Activated naive CD4-positive, alpha-beta T cell treated with anti-CD3 and anti-CD28 coated beads for 36 hours (primary cell): ENCODE data around the gene PLEKHA8. TPM values are rescaled to one million over a fixed set of nuclear protein-coding genes. Genes with fewer than 3 reads are reported as not detected.
"Not testable (repeated sequence)": the region's sequence is repeated elsewhere in the genome, so short reads cannot be mapped to it uniquely, and the experiment has no call there.

Source experiments
- CTCF ChIA-PET: fragments of 350-600 bp; sonication (Branson Sonifier 250); formaldehyde crosslinking; loops from one replicate; lab custom pipeline; 2021; ENCODE audit warnings: antibody characterized with exemption; lab: Charles Lee
- DNase-seq: peaks from one replicate; pipeline ENCODE4 v3.0.0-alpha.2; 2020
- H3K27ac Mint-ChIP-seq: one replicate; pipeline ENCODE4 v1.8.0; 2021; ENCODE audit warnings: mild to moderate bottlenecking, mixed read lengths
- H3K27me3 Mint-ChIP-seq: one replicate; pipeline ENCODE4 v1.8.0; 2021; ENCODE audit warnings: low read depth, mixed read lengths
- H3K36me3 Mint-ChIP-seq: one replicate; pipeline ENCODE4 v1.8.0; 2021; ENCODE audit warnings: low read depth, mixed read lengths
- H3K4me1 Mint-ChIP-seq: one replicate; pipeline ENCODE4 v1.8.0; 2021; ENCODE audit warnings: low read depth, mixed read lengths
- H3K4me3 Mint-ChIP-seq: one replicate; pipeline ENCODE4 v1.8.0; 2021; ENCODE audit warnings: mild to moderate bottlenecking, moderate library complexity, mixed read lengths
- H3K9me3 Mint-ChIP-seq: one replicate; pipeline ENCODE4 v1.8.0; 2021; ENCODE audit warnings: mixed read lengths
- intact Hi-C: fragments of 100-400 bp; cut with micrococcal nuclease; formaldehyde crosslinking; loops from one replicate; pipeline ENCODE4 v1.15.1; 2023
- total RNA-seq, 2 experiments: library from RNA; stranded (reverse); gene quantifications; one replicate each; pipeline ENCODE4 v1.2.3, GENCODE V29; 2021

The PLEKHA8 gene
- total RNA-seq, 2 experiments from 2014 or later: 8.7 to 10.1 TPM

DNA sequence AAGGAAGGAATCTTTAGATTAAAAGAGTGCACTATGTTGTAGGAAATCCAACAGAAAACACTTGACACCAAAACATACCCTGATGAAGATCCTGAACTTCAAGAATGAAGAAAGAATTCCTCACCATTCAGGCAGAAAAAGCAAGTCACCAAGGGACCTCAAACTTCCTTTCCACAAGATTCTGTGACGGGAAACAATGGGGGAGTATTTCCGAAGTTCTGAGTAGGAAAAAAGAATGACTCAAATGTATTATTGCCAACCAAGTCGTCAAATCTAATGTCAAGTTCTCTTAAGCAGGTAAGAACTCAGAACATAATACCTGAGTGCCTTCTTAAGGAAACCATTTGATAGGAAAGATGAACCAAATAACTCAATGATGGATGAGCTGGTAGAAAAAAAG lies 61.9 kb downstream of the PLEKHA8 start:
- CTCF ChIA-PET: no interaction called here
- Mint-ChIP-seq H3K36me3 (no peaks in the 10 kb centered on the region), H3K27me3 (no peaks in the 10 kb centered on the region), H3K4me3 (no peak overlapping the region), H3K27ac (no peak overlapping the region), H3K9me3 (no peaks in the 10 kb centered on the region), H3K4me1 (no peaks in the 10 kb centered on the region)
- no peak for DNase-seq
- intact Hi-C loops: no loop called here

DNA sequence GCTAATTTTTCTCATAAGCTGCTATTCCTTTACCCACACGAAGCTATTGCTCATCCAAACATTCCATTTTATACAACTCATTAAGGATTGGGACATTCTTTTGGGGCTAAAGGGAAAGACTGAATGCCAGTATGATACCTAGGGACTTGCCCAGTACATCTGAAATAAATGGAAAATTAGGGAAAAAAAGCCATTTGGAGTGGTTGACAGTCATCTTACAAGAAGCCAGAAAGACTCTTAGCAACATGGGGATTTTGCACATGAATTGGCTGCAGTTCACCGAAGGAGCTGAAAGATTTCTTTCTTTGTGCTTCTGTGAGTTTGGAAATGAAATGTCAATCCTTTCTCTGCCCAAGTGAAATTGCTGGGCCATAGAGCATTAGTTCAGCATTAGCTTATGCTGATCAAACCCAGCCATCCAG lies 63.3 kb downstream of the PLEKHA8 start:
- intact Hi-C loops: no loop called here
- CTCF ChIA-PET: interaction anchor here (1.6 kb wide), 1 partner anchor 8 kb away, joined by 6 read pairs; no protein-coding TSS in a partner anchor
- no peak for DNase-seq
- Mint-ChIP-seq H3K27ac (no peak overlapping the region), H3K4me3 (no peak overlapping the region), H3K9me3 (no peaks in the 10 kb centered on the region), H3K4me1 (no peaks in the 10 kb centered on the region), H3K27me3 (no peaks in the 10 kb centered on the region), H3K36me3 (no peaks in the 10 kb centered on the region)

DNA sequence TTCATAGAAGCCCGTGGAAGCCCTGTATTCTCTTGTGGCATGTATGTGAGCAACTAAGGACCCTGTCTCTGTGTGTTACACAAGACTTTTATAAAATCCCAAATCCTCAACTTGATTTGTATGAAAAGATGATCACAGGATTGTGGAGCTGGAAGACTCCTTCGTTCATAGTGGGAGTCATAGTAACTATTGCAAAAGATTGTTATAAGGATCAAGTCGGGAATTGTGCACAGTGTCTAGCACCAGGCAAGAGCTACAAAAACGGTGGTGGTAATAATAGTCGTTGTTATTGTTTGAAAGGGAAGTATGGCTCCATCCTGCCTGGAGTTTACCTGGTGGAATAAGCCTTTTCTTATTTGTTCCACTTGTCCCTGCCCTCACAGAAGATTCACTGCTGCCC lies 63.8 kb downstream of the PLEKHA8 start:
- Mint-ChIP-seq H3K27me3 (no peaks in the 10 kb centered on the region), H3K9me3 (no peaks in the 10 kb centered on the region), H3K27ac (no peak overlapping the region), H3K4me3 (no peak overlapping the region), H3K36me3 (peaks cover under 1% of the 10 kb centered on the region), H3K4me1 (no peaks in the 10 kb centered on the region)
- no peak for DNase-seq
- CTCF ChIA-PET: interaction anchor here (1.6 kb wide), 1 partner anchor 8 kb away, joined by 6 read pairs; no protein-coding TSS in a partner anchor
- intact Hi-C loops: no loop called here

DNA sequence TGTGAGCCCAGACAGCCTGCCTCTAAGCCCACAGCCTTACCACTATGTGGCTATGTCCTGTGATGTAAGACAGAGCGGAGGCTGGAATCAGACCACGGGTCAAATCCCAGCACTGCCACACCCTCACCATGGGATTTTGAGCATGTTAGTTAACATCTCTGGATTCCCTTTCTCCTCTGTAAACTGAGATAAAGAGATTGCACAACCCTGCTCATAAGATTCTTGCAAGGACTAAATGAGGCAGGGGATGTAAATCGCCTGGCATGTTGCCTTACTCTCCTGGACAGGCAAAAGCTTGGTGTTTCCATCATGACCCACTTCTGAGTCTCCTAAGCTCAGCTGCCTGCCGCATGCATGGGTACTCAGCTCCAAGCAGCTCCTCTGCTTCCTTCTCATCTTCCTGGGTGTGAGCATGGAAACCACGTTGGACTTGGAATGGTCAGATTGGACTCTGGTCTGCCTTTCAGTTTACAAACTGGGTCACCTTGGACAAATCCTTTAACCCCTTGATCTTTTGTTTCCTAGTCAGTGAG lies 65.3 kb downstream of the PLEKHA8 start:
- Mint-ChIP-seq H3K4me3 (no peak overlapping the region), H3K9me3 (peaks cover 5% of the 10 kb centered on the region), H3K27me3 (no peaks in the 10 kb centered on the region), H3K36me3 (peaks cover 4% of the 10 kb centered on the region), H3K4me1 (no peaks in the 10 kb centered on the region), H3K27ac (no peak overlapping the region)
- CTCF ChIA-PET: no interaction called here
- no peak for DNase-seq
- intact Hi-C loops: no loop called here

DNA sequence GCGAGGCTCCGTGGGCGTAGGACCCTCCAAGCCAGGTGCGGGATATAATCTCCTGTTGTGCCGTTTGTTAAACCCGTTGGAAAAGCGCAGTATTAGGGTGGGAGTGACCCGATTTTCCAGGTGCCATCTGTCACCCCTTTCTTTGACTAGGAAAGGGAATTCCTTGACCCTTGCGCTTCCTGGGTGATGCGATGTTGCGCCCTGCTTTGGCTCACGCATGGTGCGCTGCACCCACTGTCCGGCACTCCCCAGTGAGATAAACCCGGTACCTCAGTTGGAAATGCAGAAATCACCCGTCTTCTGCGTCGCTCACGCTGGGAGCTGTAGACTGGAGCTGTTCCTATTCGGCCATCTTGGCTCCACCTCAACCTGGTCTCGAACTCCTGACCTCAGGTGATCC lies 70.4 kb downstream of the PLEKHA8 start:
- CTCF ChIA-PET, H3K4me1 Mint-ChIP-seq, intact Hi-C loops, H3K27ac Mint-ChIP-seq, H3K36me3 Mint-ChIP-seq, DNase-seq, H3K4me3 Mint-ChIP-seq, H3K9me3 Mint-ChIP-seq, H3K27me3 Mint-ChIP-seq: not testable (repeated sequence)

DNA sequence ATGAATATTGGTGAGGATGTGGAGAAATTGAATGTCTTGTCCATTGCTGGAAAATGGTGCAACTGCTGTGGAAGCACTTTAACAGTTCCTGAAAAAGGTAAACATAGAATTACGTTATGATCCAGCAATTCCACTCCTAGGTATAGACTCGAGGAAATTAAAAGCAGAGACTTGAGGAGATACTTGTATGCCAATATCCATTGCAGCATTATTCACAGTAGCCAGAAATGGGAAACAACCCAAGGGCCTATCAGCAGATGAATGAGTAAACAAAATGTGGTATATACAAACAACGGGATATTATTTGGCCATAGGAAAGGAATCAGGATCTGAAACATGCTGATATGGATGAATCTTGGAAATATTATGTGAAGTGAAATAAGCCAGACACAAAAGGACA lies 74.1 kb downstream of the PLEKHA8 start:
- Mint-ChIP-seq H3K4me3 (no peak overlapping the region), H3K4me1 (no peaks in the 10 kb centered on the region), H3K27me3 (no peaks in the 10 kb centered on the region), H3K9me3 (peaks cover 3% of the 10 kb centered on the region), H3K36me3 (peaks cover 3% of the 10 kb centered on the region), H3K27ac (no peak overlapping the region)
- CTCF ChIA-PET: no interaction called here
- intact Hi-C loops: no loop called here
- DNase-seq: no peak

DNA sequence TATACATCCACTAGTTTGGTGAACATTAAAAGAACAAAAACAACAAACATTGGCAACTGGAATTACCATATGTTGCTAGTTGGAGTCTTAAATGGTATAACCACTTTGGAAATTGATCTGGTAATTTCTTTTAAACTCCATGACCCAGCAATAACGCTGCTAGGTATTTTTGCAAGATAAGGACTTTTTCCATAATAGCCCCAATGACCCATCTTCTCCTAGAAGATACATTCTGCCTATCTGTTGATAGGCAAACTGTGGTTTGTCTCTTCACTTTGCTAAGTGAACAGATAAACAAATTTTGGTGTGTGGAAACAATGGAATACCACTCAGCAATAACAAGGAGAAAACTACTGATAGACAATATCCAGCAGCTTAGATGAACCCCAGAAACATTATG lies 75.9 kb downstream of the PLEKHA8 start:
- Mint-ChIP-seq H3K9me3 (peaks cover 1% of the 10 kb centered on the region), H3K27me3 (no peaks in the 10 kb centered on the region), H3K4me1 (no peaks in the 10 kb centered on the region), H3K27ac (no peak overlapping the region), H3K4me3 (no peak overlapping the region), H3K36me3 (no peaks in the 10 kb centered on the region)
- intact Hi-C loops: no loop called here
- CTCF ChIA-PET: interaction anchor here (0.7 kb wide), 1 partner anchor 164 kb away, joined by 3 read pairs; no protein-coding TSS in a partner anchor
- DNase-seq: no peak

DNA sequence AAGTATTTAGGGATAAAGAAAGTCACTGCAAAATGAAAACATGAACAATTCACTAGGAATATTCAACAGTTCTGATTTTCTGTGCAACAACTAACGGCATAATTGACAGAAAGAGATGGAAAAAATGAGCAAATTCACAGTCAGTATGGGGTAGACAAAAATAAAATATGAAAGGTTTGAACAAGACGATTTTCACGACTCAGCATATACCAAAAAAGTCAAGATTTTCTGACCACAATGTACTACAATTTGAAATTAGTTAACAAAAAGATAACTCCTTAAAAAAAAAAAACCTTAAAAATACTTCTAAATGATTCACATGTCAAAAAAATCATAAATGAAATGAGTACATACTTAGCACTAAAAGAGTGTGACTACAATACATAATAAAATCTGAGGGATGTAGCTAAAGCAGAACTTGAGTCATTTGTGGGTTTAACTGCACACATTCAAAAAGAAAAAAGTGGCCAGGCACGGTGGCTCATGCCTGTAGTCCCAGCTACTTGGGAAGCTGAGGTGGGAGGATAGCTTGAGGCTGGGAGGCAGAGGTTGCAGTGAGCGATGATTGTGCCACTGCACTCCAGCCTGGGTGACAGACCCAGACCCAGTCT lies 84.0 kb downstream of the PLEKHA8 start:
- Mint-ChIP-seq H3K4me1 (peaks cover 6% of the 10 kb centered on the region), H3K27ac (no peak overlapping the region), H3K4me3 (no peak overlapping the region), H3K9me3 (peaks cover 12% of the 10 kb centered on the region), H3K36me3 (peaks cover 6% of the 10 kb centered on the region), H3K27me3 (no peaks in the 10 kb centered on the region)
- CTCF ChIA-PET: interaction anchor here (0.7 kb wide), 1 partner anchor 141 kb away, joined by 6 read pairs; no protein-coding TSS in a partner anchor
- intact Hi-C loops: no loop called here
- DNase-seq: no peak

DNA sequence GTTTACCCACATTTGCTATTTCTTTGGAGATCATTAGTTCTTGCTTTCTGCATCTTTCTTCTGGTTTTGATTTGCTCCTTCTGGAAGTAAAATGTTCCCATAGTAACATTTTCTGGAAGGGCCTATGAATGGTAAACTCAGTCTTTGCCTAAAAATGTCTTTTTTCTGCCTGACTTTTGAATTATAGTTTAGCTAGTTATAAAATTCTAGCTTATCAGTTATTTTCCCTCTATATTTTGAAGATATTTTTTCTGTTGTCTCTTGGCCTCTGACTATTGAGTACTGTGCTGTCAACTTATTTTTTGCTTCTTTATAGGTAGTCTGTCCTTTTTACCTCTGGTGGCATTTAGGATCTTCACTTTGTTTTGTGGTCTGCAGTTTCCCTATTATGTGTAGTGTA lies 84.9 kb downstream of the PLEKHA8 start:
- intact Hi-C loops: no loop called here
- Mint-ChIP-seq H3K36me3 (peaks cover 6% of the 10 kb centered on the region), H3K4me1 (peaks cover 6% of the 10 kb centered on the region), H3K27ac (no peak overlapping the region), H3K27me3 (no peaks in the 10 kb centered on the region), H3K4me3 (no peak overlapping the region), H3K9me3 (peaks cover 12% of the 10 kb centered on the region)
- DNase-seq: no peak
- CTCF ChIA-PET: no interaction called here

DNA sequence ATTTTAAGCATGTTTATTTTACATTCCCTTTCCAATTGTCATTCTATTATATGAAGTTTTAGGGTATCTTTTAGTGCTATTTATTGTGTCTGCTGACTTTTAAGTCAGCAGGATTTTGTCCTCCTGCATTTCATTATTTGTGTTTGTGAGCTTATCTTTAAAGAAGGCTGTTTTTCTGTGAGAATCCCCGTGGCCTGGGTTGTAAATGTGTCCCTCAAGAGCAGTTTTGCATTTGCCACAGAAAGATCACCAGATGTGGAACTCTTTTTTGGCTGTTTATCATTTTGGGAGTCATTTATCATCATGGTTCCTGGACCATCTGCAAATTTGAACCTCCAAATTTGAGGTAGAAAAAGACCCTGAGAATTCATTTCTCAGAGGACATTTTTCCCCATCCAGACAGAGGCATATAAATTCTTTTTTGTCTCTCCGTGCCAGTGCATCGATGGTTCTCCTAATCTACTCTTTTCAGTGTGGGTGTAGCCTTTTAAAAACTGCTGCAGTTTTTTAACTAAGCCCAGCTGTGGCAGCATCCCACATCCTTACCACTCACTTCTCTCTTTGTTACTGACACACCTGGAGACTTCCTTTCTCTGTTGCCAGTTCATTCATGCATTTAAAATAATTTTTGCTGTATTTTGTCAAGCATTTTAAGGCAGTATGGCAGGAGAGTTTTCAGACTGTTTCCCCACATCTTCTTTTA lies 86.5 kb downstream of the PLEKHA8 start:
- no peak for DNase-seq
- CTCF ChIA-PET: no interaction called here
- Mint-ChIP-seq H3K4me3 (no peak overlapping the region), H3K9me3 (peaks cover 10% of the 10 kb centered on the region), H3K27me3 (no peaks in the 10 kb centered on the region), H3K27ac (no peak overlapping the region), H3K36me3 (peaks cover 6% of the 10 kb centered on the region), H3K4me1 (peaks cover 6% of the 10 kb centered on the region)
- intact Hi-C loops: no loop called here

DNA sequence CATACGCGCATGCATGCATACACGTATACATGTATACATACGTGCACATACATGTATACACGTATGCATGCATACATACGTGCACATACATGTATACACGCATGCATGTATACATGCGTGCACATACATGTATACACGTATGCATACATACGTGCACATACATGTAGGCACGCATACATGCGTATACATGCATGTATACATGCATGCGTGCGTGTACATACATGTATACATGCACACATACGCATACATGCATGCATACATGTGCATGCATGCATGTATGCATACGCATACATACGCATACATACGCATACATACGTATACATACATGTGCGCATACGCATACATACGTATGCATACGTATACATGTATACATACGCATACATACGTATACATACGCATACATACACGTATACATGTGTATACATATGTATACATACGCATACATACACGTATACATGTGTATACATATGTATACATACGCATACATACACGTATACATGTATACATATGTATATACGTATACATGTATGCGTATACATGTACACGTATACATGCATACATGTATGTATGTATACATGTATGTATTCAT lies 87.6 kb downstream of the PLEKHA8 start:
- intact Hi-C loops: no loop called here
- Mint-ChIP-seq H3K9me3 (peaks cover 10% of the 10 kb centered on the region), H3K36me3 (peaks cover 6% of the 10 kb centered on the region), H3K4me1 (peaks cover 6% of the 10 kb centered on the region), H3K4me3 (no peak overlapping the region), H3K27me3 (no peaks in the 10 kb centered on the region), H3K27ac (no peak overlapping the region)
- CTCF ChIA-PET: no interaction called here
- no peak for DNase-seq

DNA sequence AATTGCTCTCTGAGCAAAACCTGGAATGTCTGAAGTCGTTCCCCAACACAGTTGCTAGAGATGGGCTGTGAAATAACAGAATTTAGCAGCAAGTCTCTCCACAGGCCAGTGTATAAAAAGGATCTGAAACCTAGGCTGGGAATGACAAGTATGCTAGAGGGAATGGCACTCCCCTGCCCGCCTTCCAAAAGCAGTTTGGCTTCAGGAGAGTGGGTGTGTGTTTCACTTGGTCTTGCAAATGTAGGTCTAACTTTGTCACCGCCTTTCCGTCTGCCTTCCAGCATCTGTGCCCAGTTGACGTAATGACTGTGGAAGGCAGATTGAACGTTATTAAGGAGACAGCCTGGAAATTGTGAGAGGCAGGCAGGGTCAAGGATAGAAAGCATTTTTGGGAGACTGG lies 88.6 kb downstream of the PLEKHA8 start:
- no peaks in the 10 kb centered on the region for H3K27me3 Mint-ChIP-seq
- peaks cover 10% of the 10 kb centered on the region for H3K9me3 Mint-ChIP-seq
- H3K27ac Mint-ChIP-seq: no peak overlapping the region
- peaks cover 6% of the 10 kb centered on the region for H3K4me1 Mint-ChIP-seq
- CTCF ChIA-PET: no interaction called here
- intact Hi-C loops: no loop called here
- no peak overlapping the region for H3K4me3 Mint-ChIP-seq
- H3K36me3 Mint-ChIP-seq: peaks cover 6% of the 10 kb centered on the region
- no peak for DNase-seq
